ENCODE measurements around the gene NCOR1.
"Not testable (repeated sequence)": the region's sequence is repeated elsewhere in the genome, so short reads cannot be mapped to it uniquely, and the experiment has no call there.

Gene NCOR1

GRCh38 chr17:16199093-16199492 is 16.2 kb downstream of the NCOR1 start:
- H3K4ac ChIP-seq (ENCODE audit: low read length): no peak overlapping the region
- no peak overlapping the region for H2AK5ac ChIP-seq (ENCODE audit: low read depth, low read length)
- no peak overlapping the region for H2BK120ac ChIP-seq (ENCODE audit: low read depth, low read length)
- H4K8ac ChIP-seq (ENCODE audit: low read depth, low read length): no peak overlapping the region
- no peak overlapping the region for H2BK15ac ChIP-seq (ENCODE audit: low read length)
- no peak overlapping the region for H3K4me2 ChIP-seq (ENCODE audit: insufficient read depth, low read length, poor library complexity, severe bottlenecking)
- no peak overlapping the region for H2AFZ ChIP-seq (ENCODE audit: low read length)
- no peak overlapping the region for H3K14ac ChIP-seq (ENCODE audit: low read length)
- H4K91ac ChIP-seq (ENCODE audit: low read depth, low read length, poor library complexity): no peak overlapping the region
- no peak overlapping the region for H3K27ac ChIP-seq (replicated peaks; ENCODE audit: low read length)
- H3K18ac ChIP-seq (ENCODE audit: low read length): no peak overlapping the region
- H3K9ac ChIP-seq (ENCODE audit: low read depth, low read length, poor library complexity): no peak overlapping the region
- WGBS, 2 donors (ENCODE audit: extremely low coverage in 2 of 2, insufficient read length in 2 of 2, insufficient replicate concordance in 1 of 2): no CpG with 5 or more reads among the region's 6 CpGs
- no peaks in the 10 kb centered on the region for H3K79me1 ChIP-seq (ENCODE audit: low read depth, low read length)
- H2BK5ac ChIP-seq (ENCODE audit: low read length): no peak overlapping the region
- H3K36me3 ChIP-seq (replicated peaks in 1 of 2; ENCODE audit: control insufficient read depth in 2 of 2, insufficient read depth in 2 of 2, low read length in 2 of 2): peaks cover 3 to 24% of the 10 kb centered on the region in 2 donors
- no peaks in the 10 kb centered on the region for H3K27me3 ChIP-seq (ENCODE audit: control insufficient read depth in 3 of 3, insufficient read depth in 3 of 3, low read depth in 1 of 3, low read length in 3 of 3)
- H3K9me3 ChIP-seq (replicated peaks in 1 of 2; ENCODE audit: control insufficient read depth in 2 of 2, insufficient read depth in 1 of 2, low read depth in 1 of 2, low read length in 2 of 2): no peaks in the 10 kb centered on the region
- peaks cover 0 to 5% of the 10 kb centered on the region in 2 donors for H3K4me1 ChIP-seq (ENCODE audit: control insufficient read depth in 2 of 2, insufficient read depth in 1 of 2, low read depth in 1 of 2, low read length in 2 of 2)
- no peak overlapping the region for H3K4me3 ChIP-seq (ENCODE audit: low read length in 2 of 2)
- no peak overlapping the region for H3K23ac ChIP-seq (ENCODE audit: low read depth, low read length, poor library complexity)
- no peak for DNase-seq (ENCODE audit: low spot score)
- no peak overlapping the region for H2BK12ac ChIP-seq (ENCODE audit: low read length)

DNA sequence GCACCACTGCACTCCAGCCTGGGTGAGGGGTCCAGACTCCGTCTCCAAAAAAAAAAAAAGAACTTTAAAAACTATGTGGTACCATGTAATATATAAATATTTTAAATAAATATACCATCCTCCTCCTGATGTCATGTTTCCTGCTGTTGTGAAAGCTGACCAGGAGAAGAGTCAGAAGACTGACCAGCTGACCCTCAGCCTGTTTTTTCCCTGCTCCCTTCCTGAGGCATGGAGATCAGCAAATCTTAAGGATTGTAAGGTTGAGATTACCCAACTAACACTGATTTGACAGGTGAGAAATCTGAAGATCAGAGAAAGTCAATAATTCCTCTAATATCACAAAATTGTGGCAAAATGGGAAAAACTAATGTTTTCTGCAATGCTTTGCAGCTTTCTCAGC is 18.1 kb downstream of the NCOR1 start:
- no peaks in the 10 kb centered on the region for H3K79me1 ChIP-seq (ENCODE audit: low read depth, low read length)
- H2BK5ac ChIP-seq (ENCODE audit: low read length): no peak overlapping the region
- no CpG with 5 or more reads among the region's 1 CpG for WGBS, 2 donors (ENCODE audit: extremely low coverage in 2 of 2, insufficient read length in 2 of 2, insufficient replicate concordance in 1 of 2)
- H4K8ac ChIP-seq (ENCODE audit: low read depth, low read length): no peak overlapping the region
- no peak overlapping the region for H3K4ac ChIP-seq (ENCODE audit: low read length)
- no peaks in the 10 kb centered on the region for H3K9me3 ChIP-seq (replicated peaks in 1 of 2; ENCODE audit: control insufficient read depth in 2 of 2, insufficient read depth in 1 of 2, low read depth in 1 of 2, low read length in 2 of 2)
- no peak overlapping the region for H2AFZ ChIP-seq (ENCODE audit: low read length)
- H2BK120ac ChIP-seq (ENCODE audit: low read depth, low read length): no peak overlapping the region
- no peaks in the 10 kb centered on the region for H3K27me3 ChIP-seq (ENCODE audit: control insufficient read depth in 3 of 3, insufficient read depth in 3 of 3, low read depth in 1 of 3, low read length in 3 of 3)
- no peak overlapping the region for H3K27ac ChIP-seq (replicated peaks; ENCODE audit: low read length)
- H2BK12ac ChIP-seq (ENCODE audit: low read length): no peak overlapping the region
- H3K23ac ChIP-seq (ENCODE audit: low read depth, low read length, poor library complexity): no peak overlapping the region
- H3K14ac ChIP-seq (ENCODE audit: low read length): no peak overlapping the region
- peaks cover 5 to 41% of the 10 kb centered on the region in 2 donors for H3K36me3 ChIP-seq (replicated peaks in 1 of 2; ENCODE audit: control insufficient read depth in 2 of 2, insufficient read depth in 2 of 2, low read length in 2 of 2)
- no peak overlapping the region for H3K4me3 ChIP-seq (ENCODE audit: low read length in 2 of 2)
- no peak overlapping the region for H3K4me2 ChIP-seq (ENCODE audit: insufficient read depth, low read length, poor library complexity, severe bottlenecking)
- no peak for DNase-seq (ENCODE audit: low spot score)
- no peak overlapping the region for H4K91ac ChIP-seq (ENCODE audit: low read depth, low read length, poor library complexity)
- H3K9ac ChIP-seq (ENCODE audit: low read depth, low read length, poor library complexity): no peak overlapping the region
- H3K18ac ChIP-seq (ENCODE audit: low read length): no peak overlapping the region
- no peak overlapping the region for H2BK15ac ChIP-seq (ENCODE audit: low read length)
- H3K4me1 ChIP-seq (ENCODE audit: control insufficient read depth in 2 of 2, insufficient read depth in 1 of 2, low read depth in 1 of 2, low read length in 2 of 2): peaks cover 0 to 5% of the 10 kb centered on the region in 2 donors
- H2AK5ac ChIP-seq (ENCODE audit: low read depth, low read length): no peak overlapping the region

GRCh38 chr17:16194307-16194835 is 21.0 kb downstream of the NCOR1 start:
- not testable (repeated sequence) for DNase-seq (ENCODE audit: low spot score); H3K79me1 ChIP-seq (ENCODE audit: low read depth, low read length); H2AFZ ChIP-seq (ENCODE audit: low read length); H3K9me3 ChIP-seq (replicated peaks in 1 of 2; ENCODE audit: control insufficient read depth in 2 of 2, insufficient read depth in 1 of 2, low read depth in 1 of 2, low read length in 2 of 2); H3K18ac ChIP-seq (ENCODE audit: low read length); H4K91ac ChIP-seq (ENCODE audit: low read depth, low read length, poor library complexity); H4K8ac ChIP-seq (ENCODE audit: low read depth, low read length); H3K9ac ChIP-seq (ENCODE audit: low read depth, low read length, poor library complexity); H3K4me3 ChIP-seq (ENCODE audit: low read length in 2 of 2); H3K4me2 ChIP-seq (ENCODE audit: insufficient read depth, low read length, poor library complexity, severe bottlenecking); H3K14ac ChIP-seq (ENCODE audit: low read length); H3K4me1 ChIP-seq (ENCODE audit: control insufficient read depth in 2 of 2, insufficient read depth in 1 of 2, low read depth in 1 of 2, low read length in 2 of 2); H3K27me3 ChIP-seq (ENCODE audit: control insufficient read depth in 3 of 3, insufficient read depth in 3 of 3, low read depth in 1 of 3, low read length in 3 of 3); H3K4ac ChIP-seq (ENCODE audit: low read length); H2BK5ac ChIP-seq (ENCODE audit: low read length); H2BK15ac ChIP-seq (ENCODE audit: low read length); H3K23ac ChIP-seq (ENCODE audit: low read depth, low read length, poor library complexity); H2BK12ac ChIP-seq (ENCODE audit: low read length); H2AK5ac ChIP-seq (ENCODE audit: low read depth, low read length); H3K27ac ChIP-seq (replicated peaks; ENCODE audit: low read length); H2BK120ac ChIP-seq (ENCODE audit: low read depth, low read length)
- peaks cover 7 to 67% of the 10 kb centered on the region in 2 donors for H3K36me3 ChIP-seq (replicated peaks in 1 of 2; ENCODE audit: control insufficient read depth in 2 of 2, insufficient read depth in 2 of 2, low read length in 2 of 2)
- WGBS, 2 donors (ENCODE audit: extremely low coverage in 2 of 2, insufficient read length in 2 of 2, insufficient replicate concordance in 1 of 2): no CpG with 5 or more reads among the region's 2 CpGs

DNA sequence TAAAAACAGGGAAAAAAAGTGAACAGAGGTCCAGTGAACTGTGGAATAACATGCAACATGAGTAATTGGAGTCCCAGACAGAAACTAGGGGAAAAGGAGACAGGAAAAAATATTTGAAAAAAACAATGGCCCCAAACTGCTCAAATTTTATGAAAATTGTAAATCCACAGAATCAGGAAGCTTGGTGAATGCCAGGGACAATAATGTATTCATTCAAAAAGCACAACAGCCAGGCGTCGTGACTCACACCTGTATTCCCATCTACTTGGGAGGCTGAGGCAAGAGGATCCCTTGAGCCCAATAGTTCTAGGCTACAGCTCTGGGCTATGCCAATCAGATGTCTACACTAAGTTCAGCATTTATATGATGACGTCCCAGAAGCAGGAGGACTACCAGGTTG is 23.7 kb downstream of the NCOR1 start:
- no peaks in the 10 kb centered on the region for H3K79me1 ChIP-seq (ENCODE audit: low read depth, low read length)
- no peak overlapping the region for H2BK5ac ChIP-seq (ENCODE audit: low read length)
- peaks cover 5 to 81% of the 10 kb centered on the region in 2 donors for H3K36me3 ChIP-seq (replicated peaks in 1 of 2; ENCODE audit: control insufficient read depth in 2 of 2, insufficient read depth in 2 of 2, low read length in 2 of 2)
- no peaks in the 10 kb centered on the region for H3K4me1 ChIP-seq (ENCODE audit: control insufficient read depth in 2 of 2, insufficient read depth in 1 of 2, low read depth in 1 of 2, low read length in 2 of 2)
- H3K4me3 ChIP-seq (ENCODE audit: low read length in 2 of 2): no peak overlapping the region
- H3K27me3 ChIP-seq (ENCODE audit: control insufficient read depth in 3 of 3, insufficient read depth in 3 of 3, low read depth in 1 of 3, low read length in 3 of 3): no peaks in the 10 kb centered on the region
- H2AFZ ChIP-seq (ENCODE audit: low read length): no peak overlapping the region
- no peak overlapping the region for H2BK120ac ChIP-seq (ENCODE audit: low read depth, low read length)
- no peak overlapping the region for H2BK15ac ChIP-seq (ENCODE audit: low read length)
- no peaks in the 10 kb centered on the region for H3K9me3 ChIP-seq (replicated peaks in 1 of 2; ENCODE audit: control insufficient read depth in 2 of 2, insufficient read depth in 1 of 2, low read depth in 1 of 2, low read length in 2 of 2)
- H3K18ac ChIP-seq (ENCODE audit: low read length): no peak overlapping the region
- H3K4ac ChIP-seq (ENCODE audit: low read length): no peak overlapping the region
- H3K23ac ChIP-seq (ENCODE audit: low read depth, low read length, poor library complexity): no peak overlapping the region
- no peak overlapping the region for H4K91ac ChIP-seq (ENCODE audit: low read depth, low read length, poor library complexity)
- no CpG with 5 or more reads among the region's 3 CpGs for WGBS, 2 donors (ENCODE audit: extremely low coverage in 2 of 2, insufficient read length in 2 of 2, insufficient replicate concordance in 1 of 2)
- H3K4me2 ChIP-seq (ENCODE audit: insufficient read depth, low read length, poor library complexity, severe bottlenecking): no peak overlapping the region
- no peak overlapping the region for H3K27ac ChIP-seq (replicated peaks; ENCODE audit: low read length)
- H3K14ac ChIP-seq (ENCODE audit: low read length): no peak overlapping the region
- no peak for DNase-seq (ENCODE audit: low spot score)
- no peak overlapping the region for H3K9ac ChIP-seq (ENCODE audit: low read depth, low read length, poor library complexity)
- H2AK5ac ChIP-seq (ENCODE audit: low read depth, low read length): no peak overlapping the region
- no peak overlapping the region for H2BK12ac ChIP-seq (ENCODE audit: low read length)
- H4K8ac ChIP-seq (ENCODE audit: low read depth, low read length): no peak overlapping the region
